ENCODE results near the gene ADRA1B. TPM values are rescaled to one million over a fixed set of nuclear protein-coding genes. Genes with fewer than 3 reads are reported as not detected.

Gene ADRA1B
- total RNA-seq, 1 donor from 2014 or later, result 2.9 TPM

GRCh38 chr5:159913501-159913900 is 2.8 kb upstream of the ADRA1B start:
- Mint-ChIP-seq H3K9me3 (no peaks in the 10 kb centered on the region), H3K4me1 (ENCODE audit: unreplicated experiment) (peaks cover 29% of the 10 kb centered on the region), H3K27ac (peak overlapping the region; percentile 74), H3K27me3 (peaks cover 51% of the 10 kb centered on the region), H3K36me3 (no peaks in the 10 kb centered on the region), H3K4me3 (no peak overlapping the region)
- no peak for DNase-seq (ENCODE audit: extremely low spot score, unreplicated experiment)
- TF ChIP-seq CTCF (conservative IDR thresholded peaks at IDR 0.05), result no peak

- TF ChIP-seq CTCF (conservative IDR thresholded peaks at IDR 0.05), result no peak
- no peak for DNase-seq (ENCODE audit: extremely low spot score, unreplicated experiment)
- Mint-ChIP-seq H3K27ac (peak overlapping the region; percentile 14), H3K4me1 (ENCODE audit: unreplicated experiment) (peaks cover 24% of the 10 kb centered on the region), H3K27me3 (peaks cover 54% of the 10 kb centered on the region), H3K9me3 (no peaks in the 10 kb centered on the region), H3K4me3 (peak overlapping the region; percentile 84), H3K36me3 (no peaks in the 10 kb centered on the region)
These were observed 819 bp downstream of the ADRA1B start for GRCh38 chr5:159916841-159917761.

- Mint-ChIP-seq H3K9me3 (no peaks in the 10 kb centered on the region), H3K27ac (no peak overlapping the region), H3K4me3 (peak overlapping the region; percentile 84), H3K27me3 (peaks cover 54% of the 10 kb centered on the region), H3K36me3 (no peaks in the 10 kb centered on the region), H3K4me1 (ENCODE audit: unreplicated experiment) (peaks cover 15% of the 10 kb centered on the region)
- DNase-seq (ENCODE audit: extremely low spot score, unreplicated experiment), result no peak
- no peak for TF ChIP-seq CTCF (conservative IDR thresholded peaks at IDR 0.05)
These were observed 1.7 kb downstream of the ADRA1B start for GRCh38 chr5:159917994-159918393.

GRCh38 chr5:159921721-159922120 is 5.4 kb downstream of the ADRA1B start:
- no peak for TF ChIP-seq CTCF (conservative IDR thresholded peaks at IDR 0.05)
- Mint-ChIP-seq H3K27ac (no peak overlapping the region), H3K36me3 (no peaks in the 10 kb centered on the region), H3K27me3 (peaks cover 46% of the 10 kb centered on the region), H3K4me1 (ENCODE audit: unreplicated experiment) (peaks cover 9% of the 10 kb centered on the region), H3K9me3 (no peaks in the 10 kb centered on the region), H3K4me3 (no peak overlapping the region)
- no peak for DNase-seq (ENCODE audit: extremely low spot score, unreplicated experiment)

GRCh38 chr5:159923008-159923407 is 6.7 kb downstream of the ADRA1B start:
- Mint-ChIP-seq H3K9me3 (no peaks in the 10 kb centered on the region), H3K27ac (no peak overlapping the region), H3K27me3 (peaks cover 38% of the 10 kb centered on the region), H3K4me1 (ENCODE audit: unreplicated experiment) (peaks cover 14% of the 10 kb centered on the region), H3K4me3 (no peak overlapping the region), H3K36me3 (no peaks in the 10 kb centered on the region)
- TF ChIP-seq CTCF (conservative IDR thresholded peaks at IDR 0.05), result no peak
- DNase-seq (ENCODE audit: extremely low spot score, unreplicated experiment), result no peak
